ENCODE results near the gene OR51S1. TPM values are rescaled to one million over a fixed set of nuclear protein-coding genes. Genes with fewer than 3 reads are reported as not detected.

Gene OR51S1
- total RNA-seq, 1 donor from 2014 or later, result not detected

GRCh38 chr11:4884361-4884760 is 35.4 kb upstream of the OR51S1 start:
- no peak overlapping the region for H3K27ac Mint-ChIP-seq
- TF ChIP-seq CTCF (IDR thresholded peaks at IDR 0.05; ENCODE audit: unreplicated experiment), result no peak

GRCh38 chr11:4882543-4882942 is 33.5 kb upstream of the OR51S1 start:
- H3K4me3 Mint-ChIP-seq, result no peak overlapping the region
- no peak for TF ChIP-seq CTCF (IDR thresholded peaks at IDR 0.05; ENCODE audit: unreplicated experiment)

More at GRCh38 chr11:4884361-4884760, 35.4 kb upstream of the OR51S1 start:
- Mint-ChIP-seq H3K27me3 (ENCODE audit: low read depth) (peaks cover 3% of the 10 kb centered on the region), H3K36me3 (no peaks in the 10 kb centered on the region), H3K4me3 (no peak overlapping the region), H3K4me1 (no peaks in the 10 kb centered on the region), H3K9me3 (no peaks in the 10 kb centered on the region)
- DNase-seq (ENCODE audit: low spot score in 2 of 2, unreplicated experiment in 2 of 2), result no peak

DNA sequence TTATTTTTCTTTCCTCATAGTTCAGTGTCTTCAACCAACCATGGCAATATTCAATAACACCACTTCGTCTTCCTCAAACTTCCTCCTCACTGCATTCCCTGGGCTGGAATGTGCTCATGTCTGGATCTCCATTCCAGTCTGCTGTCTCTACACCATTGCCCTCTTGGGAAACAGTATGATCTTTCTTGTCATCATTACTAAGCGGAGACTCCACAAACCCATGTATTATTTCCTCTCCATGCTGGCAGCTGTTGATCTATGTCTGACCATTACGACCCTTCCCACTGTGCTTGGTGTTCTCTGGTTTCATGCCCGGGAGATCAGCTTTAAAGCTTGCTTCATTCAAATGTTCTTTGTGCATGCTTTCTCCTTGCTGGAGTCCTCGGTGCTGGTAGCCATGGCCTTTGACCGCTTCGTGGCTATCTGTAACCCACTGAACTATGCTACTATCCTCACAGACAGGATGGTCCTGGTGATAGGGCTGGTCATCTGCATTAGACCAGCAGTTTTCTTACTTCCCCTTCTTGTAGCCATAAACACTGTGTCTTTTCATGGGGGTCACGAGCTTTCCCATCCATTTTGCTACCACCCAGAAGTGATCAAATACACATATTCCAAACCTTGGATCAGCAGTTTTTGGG is 33.0 kb upstream of the OR51S1 start, which contains the start of gene OR51T1:
Gene OR51T1, plus strand, starts transcription at position 41 of the 641 bp plus-strand sequence. Its CDS starts 0 bp downstream, at position 41.
- no peak for TF ChIP-seq CTCF (IDR thresholded peaks at IDR 0.05; ENCODE audit: unreplicated experiment)
- Mint-ChIP-seq H3K36me3 (no peaks in the 10 kb centered on the region), H3K27me3 (ENCODE audit: low read depth) (peaks cover 3% of the 10 kb centered on the region), H3K4me1 (no peaks in the 10 kb centered on the region), H3K9me3 (no peaks in the 10 kb centered on the region), H3K4me3 (no peak within 1 kb of the TSS), H3K27ac (no peak within 1 kb of the TSS)
- DNase-seq (ENCODE audit: low spot score in 2 of 2, unreplicated experiment in 2 of 2), result no peak

More at GRCh38 chr11:4882543-4882942, 33.5 kb upstream of the OR51S1 start:
- Mint-ChIP-seq H3K27me3 (ENCODE audit: low read depth) (peaks cover 3% of the 10 kb centered on the region), H3K9me3 (no peaks in the 10 kb centered on the region), H3K4me1 (no peaks in the 10 kb centered on the region), H3K36me3 (no peaks in the 10 kb centered on the region), H3K27ac (no peak overlapping the region)
- DNase-seq (ENCODE audit: low spot score in 2 of 2, unreplicated experiment in 2 of 2), result no peak

- H3K36me3 Mint-ChIP-seq, result no peaks in the 10 kb centered on the region
- no peak for TF ChIP-seq CTCF (IDR thresholded peaks at IDR 0.05; ENCODE audit: unreplicated experiment)
- no peaks in the 10 kb centered on the region for H3K4me1 Mint-ChIP-seq
- H3K4me3 Mint-ChIP-seq, result no peak overlapping the region
- no peak for DNase-seq (ENCODE audit: low spot score in 2 of 2, unreplicated experiment in 2 of 2)
- H3K27me3 Mint-ChIP-seq (ENCODE audit: low read depth), result peaks cover 3% of the 10 kb centered on the region
- H3K27ac Mint-ChIP-seq, result no peak overlapping the region
- no peaks in the 10 kb centered on the region for H3K9me3 Mint-ChIP-seq
These were observed 32.2 kb upstream of the OR51S1 start for GRCh38 chr11:4881188-4881587.

DNA sequence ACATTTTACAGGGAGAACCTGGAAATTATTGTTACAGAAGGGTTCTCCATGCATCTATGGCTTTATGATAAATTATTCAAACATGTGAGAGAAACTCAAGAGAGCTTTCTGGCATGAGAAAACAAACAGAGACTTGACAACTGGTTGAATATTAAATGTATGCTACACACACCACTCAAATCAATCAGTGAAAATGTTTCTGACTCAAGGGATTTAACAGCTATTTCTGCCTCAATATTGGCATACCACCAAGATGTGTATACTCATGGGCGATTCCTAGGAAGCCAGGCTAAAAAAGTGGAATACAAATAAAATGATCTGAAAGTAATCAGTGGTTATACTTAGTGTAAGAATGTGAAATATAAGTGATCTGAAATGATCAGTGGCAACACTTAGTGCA is 16.8 kb upstream of the OR51S1 start:
- Mint-ChIP-seq H3K9me3 (peaks cover 14% of the 10 kb centered on the region), H3K27me3 (ENCODE audit: low read depth) (no peaks in the 10 kb centered on the region), H3K27ac (no peak overlapping the region), H3K4me1 (no peaks in the 10 kb centered on the region), H3K4me3 (no peak overlapping the region), H3K36me3 (no peaks in the 10 kb centered on the region)
- TF ChIP-seq CTCF (IDR thresholded peaks at IDR 0.05; ENCODE audit: unreplicated experiment), result no peak
- DNase-seq (ENCODE audit: low spot score in 2 of 2, unreplicated experiment in 2 of 2), result no peak

All from mesothelial cell of epicardium (in vitro differentiated cells).